ENCODE measurements around the gene NR2F6. TPM values are rescaled to one million over a fixed set of nuclear protein-coding genes. Genes with fewer than 3 reads are reported as not detected.
"Not testable (repeated sequence)": the region's sequence is repeated elsewhere in the genome, so short reads cannot be mapped to it uniquely, and the experiment has no call there.

Gene NR2F6
- polyA plus RNA-seq, 4 donors, result 23.7 to 60.1 (median 32.9) TPM

- DNase-seq (ENCODE audit: low read depth in 4 of 4, low spot score in 3 of 4), result peak; percentile 82 to 89 (median 88)
Observed at GRCh38 chr19:17215127-17215971, 30.4 kb downstream of the NR2F6 start, which contains the start of gene USE1. Gene USE1, plus strand, starts transcription at chr19:17215357. Its CDS starts 49 bp downstream, at chr19:17215406.

GRCh38 chr19:17214508-17215126, 31.1 kb downstream of the NR2F6 start:
- no peak for DNase-seq (ENCODE audit: low read depth in 4 of 4, low spot score in 3 of 4)

GRCh38 chr19:17213334-17213733, 32.4 kb downstream of the NR2F6 start:
- no peak for DNase-seq (ENCODE audit: low read depth in 4 of 4, low spot score in 3 of 4)

- no peak for DNase-seq (ENCODE audit: low read depth in 4 of 4, low spot score in 3 of 4)
Observed at GRCh38 chr19:17211547-17212446, 33.9 kb downstream of the NR2F6 start.

GRCh38 chr19:17210296-17210695, 35.4 kb downstream of the NR2F6 start:
- DNase-seq (ENCODE audit: low read depth in 4 of 4, low spot score in 3 of 4), result no peak

GRCh38 chr19:17209126-17210036, 36.3 kb downstream of the NR2F6 start:
- DNase-seq (ENCODE audit: low read depth in 4 of 4, low spot score in 3 of 4), result no peak

- no peak for DNase-seq (ENCODE audit: low read depth in 4 of 4, low spot score in 3 of 4)
Observed at GRCh38 chr19:17206736-17207581, 38.8 kb downstream of the NR2F6 start.

GRCh38 chr19:17205237-17206140, 40.2 kb downstream of the NR2F6 start:
- peak in 1 of 4 donors; percentile 24 for DNase-seq (ENCODE audit: low read depth in 4 of 4, low spot score in 3 of 4)

- DNase-seq (ENCODE audit: low read depth in 4 of 4, low spot score in 3 of 4), result no peak
Observed at GRCh38 chr19:17202713-17203112, 43.0 kb downstream of the NR2F6 start.

GRCh38 chr19:17202249-17202648, 43.5 kb downstream of the NR2F6 start:
- no peak for DNase-seq (ENCODE audit: low read depth in 4 of 4, low spot score in 3 of 4)

GRCh38 chr19:17200408-17201079, 45.2 kb downstream of the NR2F6 start:
- DNase-seq (ENCODE audit: low read depth in 4 of 4, low spot score in 3 of 4), result no peak

GRCh38 chr19:17197666-17198065, 48.1 kb downstream of the NR2F6 start:
- DNase-seq (ENCODE audit: low read depth in 4 of 4, low spot score in 3 of 4), result no peak

GRCh38 chr19:17196610-17197009, 49.1 kb downstream of the NR2F6 start:
- DNase-seq (ENCODE audit: low read depth in 4 of 4, low spot score in 3 of 4), result no peak

- no peak for DNase-seq (ENCODE audit: low read depth in 4 of 4, low spot score in 3 of 4)
Observed at GRCh38 chr19:17195106-17195505, 50.6 kb downstream of the NR2F6 start.

- DNase-seq (ENCODE audit: low read depth in 4 of 4, low spot score in 3 of 4), result no peak
Observed at GRCh38 chr19:17194608-17195007, 51.1 kb downstream of the NR2F6 start.

- DNase-seq (ENCODE audit: low read depth in 4 of 4, low spot score in 3 of 4), result no peak
Observed at GRCh38 chr19:17192751-17193150, 53.0 kb downstream of the NR2F6 start.

GRCh38 chr19:17191736-17192135, 54.0 kb downstream of the NR2F6 start:
- not testable (repeated sequence) for DNase-seq (ENCODE audit: low read depth in 4 of 4, low spot score in 3 of 4)

Measured in left renal pelvis (tissue), 4 donors.